Neuronal stem cell (in vitro differentiated cells): ENCODE results near the gene DHX9.

Experiments
- DNase-seq: peaks from one replicate; pipeline ENCODE4 v3.0.0-alpha.2; 2013; ENCODE audit warnings: low spot score
- H2AFZ ChIP-seq: one replicate; pipeline ENCODE4 v1.6.1; 2013; ENCODE audit warnings: mild to moderate bottlenecking, low read length, inconsistent platforms
- H2AK5ac ChIP-seq: 2 replicates; pipeline ENCODE4 v1.6.1; 2013; ENCODE audit warnings: low read depth, mild to moderate bottlenecking, inconsistent platforms, low read length, moderate library complexity, mixed read lengths
- H2BK120ac ChIP-seq: 2 replicates; pipeline ENCODE4 v1.6.1; 2013; ENCODE audit warnings: low read depth, mild to moderate bottlenecking, inconsistent platforms, low read length, moderate library complexity, mixed read lengths
- H2BK12ac ChIP-seq: one replicate; pipeline ENCODE4 v1.6.1; 2013; ENCODE audit warnings: low read length, inconsistent platforms
- H2BK15ac ChIP-seq: 2 replicates; pipeline ENCODE4 v1.6.1; 2013; ENCODE audit warnings: mild to moderate bottlenecking, low read length, inconsistent platforms, mixed read lengths
- H2BK5ac ChIP-seq: one replicate; pipeline ENCODE4 v1.6.1; 2013; ENCODE audit warnings: inconsistent platforms, mild to moderate bottlenecking, low read length, moderate library complexity
- H3K14ac ChIP-seq: one replicate; pipeline ENCODE4 v1.6.1; 2013; ENCODE audit warnings: low read length, inconsistent platforms
- H3K18ac ChIP-seq: 2 replicates; pipeline ENCODE4 v1.6.1; 2013; ENCODE audit warnings: low read length, inconsistent platforms
- H3K23ac ChIP-seq: 2 replicates; pipeline ENCODE4 v1.6.1; 2013; ENCODE audit warnings: low read depth, mild to moderate bottlenecking, mixed read lengths, low read length, inconsistent platforms; ENCODE audit not compliant: poor library complexity
- H3K27ac ChIP-seq: replicated peaks from 3 replicates; pipeline ENCODE4 v1.5.1; 2013; ENCODE audit warnings: low read length, inconsistent platforms
- H3K27me3 ChIP-seq, 3 experiments: 2 replicates each; pipeline ENCODE4 v1.6.1; 2013; ENCODE audit warnings: low read length in 3 of 3, mild to moderate bottlenecking in 2 of 3, inconsistent platforms in 1 of 3, low read depth in 1 of 3, mixed read lengths in 1 of 3, moderate library complexity in 1 of 3; ENCODE audit not compliant: control insufficient read depth in 3 of 3, insufficient read depth in 3 of 3
- H3K36me3 ChIP-seq, 2 donors: replicated peaks in 1 of 2; 2 replicates each; pipeline ENCODE4 v1.6.1; 2013; ENCODE audit warnings: low read length in 2 of 2; ENCODE audit not compliant: control insufficient read depth in 2 of 2, insufficient read depth in 2 of 2
- H3K4ac ChIP-seq: 2 replicates; pipeline ENCODE4 v1.6.1; 2013; ENCODE audit warnings: inconsistent platforms, mild to moderate bottlenecking, low read length, moderate library complexity
- H3K4me1 ChIP-seq, 2 donors: 1 replicate in 1 of 2; 2 replicates in 1 of 2; pipeline ENCODE4 v1.6.1; 2013; ENCODE audit warnings: low read length in 2 of 2, low read depth in 1 of 2; ENCODE audit not compliant: control insufficient read depth in 2 of 2, insufficient read depth in 1 of 2
- H3K4me2 ChIP-seq: one replicate; pipeline ENCODE4 v1.6.1; 2013; ENCODE audit warnings: mild to moderate bottlenecking, low read length, inconsistent platforms; ENCODE audit not compliant: insufficient read depth, poor library complexity, severe bottlenecking
- H3K4me3 ChIP-seq, 2 donors: 2 replicates each; pipeline ENCODE4 v1.5.1; 2013; ENCODE audit warnings: low read length in 2 of 2, mild to moderate bottlenecking in 2 of 2, inconsistent platforms in 1 of 2, moderate library complexity in 1 of 2
- H3K79me1 ChIP-seq: one replicate; pipeline ENCODE4 v1.6.1; 2013; ENCODE audit warnings: low read depth, mild to moderate bottlenecking, inconsistent platforms, low read length, moderate library complexity
- H3K9ac ChIP-seq: one replicate; pipeline ENCODE4 v1.6.1; 2013; ENCODE audit warnings: mild to moderate bottlenecking, low read depth, low read length, inconsistent platforms; ENCODE audit not compliant: poor library complexity
- H3K9me3 ChIP-seq, 2 donors: replicated peaks in 1 of 2; 2 replicates each; pipeline versions ENCODE3 to v1.6.1; 2013; ENCODE audit warnings: low read length in 2 of 2, mild to moderate bottlenecking in 2 of 2, inconsistent platforms in 1 of 2, low read depth in 1 of 2, mixed read lengths in 1 of 2, moderate library complexity in 1 of 2; ENCODE audit not compliant: control insufficient read depth in 2 of 2, insufficient read depth in 1 of 2
- H4K8ac ChIP-seq: one replicate; pipeline ENCODE4 v1.6.1; 2013; ENCODE audit warnings: low read depth, mild to moderate bottlenecking, inconsistent platforms, low read length, moderate library complexity
- H4K91ac ChIP-seq: one replicate; pipeline ENCODE4 v1.6.1; 2013; ENCODE audit warnings: low read length, low read depth, mild to moderate bottlenecking, inconsistent platforms; ENCODE audit not compliant: poor library complexity

Gene DHX9

GRCh38 chr1:182935716-182936115 lies 96.6 kb downstream of the DHX9 start:
- H2AK5ac ChIP-seq, result no peak overlapping the region
- H3K4me1 ChIP-seq, result no peaks in the 10 kb centered on the region
- no peaks in the 10 kb centered on the region for H3K9me3 ChIP-seq
- no peak overlapping the region for H3K4me3 ChIP-seq
- H4K8ac ChIP-seq, result no peak overlapping the region
- H3K27me3 ChIP-seq, result peaks cover 0 to 13% (median 0%) of the 10 kb centered on the region in 3 experiments
- H4K91ac ChIP-seq, result no peak overlapping the region
- no peak overlapping the region for H3K9ac ChIP-seq
- no peak overlapping the region for H3K23ac ChIP-seq
- H2AFZ ChIP-seq, result no peak overlapping the region
- no peak overlapping the region for H3K4me2 ChIP-seq
- H2BK12ac ChIP-seq, result no peak overlapping the region
- no peak for DNase-seq
- no peak overlapping the region for H2BK15ac ChIP-seq
- no peak overlapping the region for H3K18ac ChIP-seq
- no peak overlapping the region for H2BK5ac ChIP-seq
- H3K27ac ChIP-seq, result no peak overlapping the region
- H2BK120ac ChIP-seq, result no peak overlapping the region
- H3K36me3 ChIP-seq, result no peaks in the 10 kb centered on the region
- no peak overlapping the region for H3K4ac ChIP-seq
- no peaks in the 10 kb centered on the region for H3K79me1 ChIP-seq
- no peak overlapping the region for H3K14ac ChIP-seq
